GM23338 (cell line): ENCODE measurements around the gene TGM6. TPM values are rescaled to one million over a fixed set of nuclear protein-coding genes. Genes with fewer than 3 reads are reported as not detected.
A peak's percentile ranks its signal among the peaks of the same experiment; 100 is the strongest.

ENCODE experiments used
- ATAC-seq: fragments of 200-7000 bp; cut with Tn5 transposase; 3 replicates; pipeline ENCODE4 v1.9.1; 2020
- DNase-seq: peaks from one replicate; pipeline ENCODE4 v3.0.0-alpha.2; 2015; ENCODE audit warnings: low spot score
- H2AFZ ChIP-seq: fragments of 200-600 bp; sonication (generic); 2 replicates; pipeline ENCODE4 v1.8.0; 2016; ENCODE audit warnings: antibody characterized with exemption, mild to moderate bottlenecking, moderate library complexity
- H3F3A ChIP-seq: fragments of 200-600 bp; sonication (generic); replicated peaks from 2 replicates; pipeline ENCODE4 v1.8.0; 2017; ENCODE audit warnings: antibody characterized with exemption, mixed run types, low read depth
- H3K27ac ChIP-seq: fragments of 200-600 bp; sonication (generic); 2 replicates; pipeline ENCODE4 v1.6.1; 2016; ENCODE audit warnings: low read depth
- H3K27me3 ChIP-seq: fragments of 200-600 bp; sonication (generic); 2 replicates; pipeline ENCODE4 v1.8.0; 2016; ENCODE audit warnings: mild to moderate bottlenecking, mixed run types, moderate library complexity; ENCODE audit not compliant: insufficient read depth
- H3K36me3 ChIP-seq: fragments of 200-600 bp; sonication (generic); 2 replicates; pipeline ENCODE4 v1.8.0; 2016; ENCODE audit warnings: mild to moderate bottlenecking; ENCODE audit not compliant: insufficient read depth
- H3K4me1 ChIP-seq: fragments of 200-600 bp; sonication (generic); 2 replicates; pipeline ENCODE4 v1.8.0; 2016; ENCODE audit warnings: mild to moderate bottlenecking, moderate library complexity; ENCODE audit not compliant: insufficient read depth
- H3K4me2 ChIP-seq: fragments of 200-600 bp; sonication (generic); 2 replicates; pipeline ENCODE4 v1.7.1; 2017; ENCODE audit warnings: mixed run types
- H3K4me3 ChIP-seq: fragments of 200-600 bp; sonication (generic); 2 replicates; pipeline ENCODE4 v1.6.1; 2016; ENCODE audit warnings: mixed run types
- H3K79me2 ChIP-seq: fragments of 200-600 bp; sonication (generic); replicated peaks from 2 replicates; pipeline ENCODE4 v1.8.0; 2017; ENCODE audit warnings: mild to moderate bottlenecking; ENCODE audit not compliant: insufficient read depth
- H3K9me2 ChIP-seq: fragments of 200-600 bp; sonication (generic); 2 replicates; pipeline ENCODE4 v1.8.0; 2017; ENCODE audit not compliant: insufficient read depth
- H4K20me1 ChIP-seq: fragments of 200-600 bp; sonication (generic); replicated peaks from 2 replicates; pipeline ENCODE4 v1.8.0; 2017; ENCODE audit warnings: mild to moderate bottlenecking; ENCODE audit not compliant: insufficient read depth
- H3K27ac Mint-ChIP-seq: 2 replicates; pipeline ENCODE4 v1.8.0; 2020; ENCODE audit warnings: inconsistent platforms, mild to moderate bottlenecking, moderate library complexity, mixed read lengths
- H3K27me3 Mint-ChIP-seq: 3 replicates; pipeline ENCODE4 v1.8.0; 2022; ENCODE audit warnings: low read depth, mild to moderate bottlenecking, moderate library complexity, mixed read lengths, inconsistent platforms; ENCODE audit not compliant: insufficient read depth, poor library complexity
- H3K36me3 Mint-ChIP-seq: 3 replicates; pipeline ENCODE4 v1.8.0; 2021; ENCODE audit warnings: low read depth, mild to moderate bottlenecking, inconsistent platforms, moderate library complexity, mixed read lengths
- H3K4me1 Mint-ChIP-seq: 3 replicates; pipeline ENCODE4 v1.8.0; 2020; ENCODE audit warnings: mild to moderate bottlenecking, inconsistent platforms, mixed read lengths
- H3K4me3 Mint-ChIP-seq: 3 replicates; pipeline ENCODE4 v1.8.0; 2021; ENCODE audit warnings: moderate library complexity, mild to moderate bottlenecking, inconsistent platforms, mixed read lengths
- H3K9me3 Mint-ChIP-seq: 3 replicates; pipeline ENCODE4 v1.8.0; 2020; ENCODE audit warnings: moderate library complexity, mild to moderate bottlenecking, inconsistent platforms, mixed read lengths
- CREB1 ChIP-seq: fragments of 250-450 bp; sonication (Bioruptor Pico); IDR thresholded peaks from 2 replicates; pipeline ENCODE4 v1.5.0; 2020; ENCODE audit warnings: low read depth, mild to moderate bottlenecking, moderate library complexity
- EZH2 ChIP-seq: fragments of 200-600 bp; sonication (generic); IDR thresholded peaks from one replicate; pipeline ENCODE4 v1.8.0; 2017; ENCODE audit warnings: antibody characterized with exemption, mild to moderate bottlenecking, low read depth; ENCODE audit not compliant: unreplicated experiment
- EZH2phosphoT487 ChIP-seq: fragments of 200-600 bp; sonication (generic); IDR thresholded peaks from one replicate; pipeline ENCODE4 v1.8.1; 2018; ENCODE audit warnings: antibody characterized with exemption; ENCODE audit not compliant: unreplicated experiment
- JUNB ChIP-seq: IDR thresholded peaks from one replicate; pipeline ENCODE4 v1.6.1; 2016; ENCODE audit warnings: antibody characterized with exemption; ENCODE audit not compliant: unreplicated experiment
- NANOG ChIP-seq: IDR thresholded peaks from 2 replicates; pipeline ENCODE4 v1.6.1; 2016; ENCODE audit warnings: antibody characterized with exemption, borderline replicate concordance
- STAT1 ChIP-seq: IDR thresholded peaks from one replicate; pipeline ENCODE4 v1.6.1; 2016; ENCODE audit warnings: antibody characterized with exemption; ENCODE audit not compliant: unreplicated experiment
- ZNF114 ChIP-seq: fragments of 250-450 bp; sonication (Bioruptor Pico); IDR thresholded peaks from 2 replicates; pipeline ENCODE4 v1.5.0; 2020; ENCODE audit warnings: mild to moderate bottlenecking, moderate library complexity
- polyA plus RNA-seq: library from polyadenylated mRNA; unstranded; fragments of >200 nt; fragmentation: Nextera tagmentation; extraction: Ambion mirVana; gene quantifications from 2 replicates; pipeline ENCODE4 v1.2.1, GENCODE V29; 2016
- total RNA-seq: library from RNA; depleted of rRNA; stranded (reverse); fragments of >200 nt; shearing (Covaris generic); gene quantifications from 2 replicates; pipeline ENCODE4 v1.2.3, GENCODE V29; 2014
- TF ChIP-seq, protein P1 (sequence below), 2 experiments: fragments of 200-600 bp in 1 of 2; sonication (generic) in 1 of 2; conservative IDR thresholded peaks; 2 replicates each; pipeline versions ENCODE4 v1.5.1 to v1.6.1; 2016 to 2017; ENCODE audit warnings: antibody characterized with exemption in 2 of 2, low read depth in 2 of 2, mild to moderate bottlenecking in 2 of 2, moderate library complexity in 1 of 2
- TF ChIP-seq, protein P2 (sequence below): IDR thresholded peaks from one replicate; pipeline ENCODE4 v1.6.1; 2018; ENCODE audit warnings: antibody characterized with exemption; ENCODE audit not compliant: unreplicated experiment
- TF ChIP-seq, protein P3 (sequence below): IDR thresholded peaks from 2 replicates; pipeline ENCODE4 v1.6.1; 2016; ENCODE audit warnings: antibody characterized with exemption

The TGM6 gene
- total and polyA plus RNA-seq, 2 experiments from 2014 or later: not detected

DNA sequence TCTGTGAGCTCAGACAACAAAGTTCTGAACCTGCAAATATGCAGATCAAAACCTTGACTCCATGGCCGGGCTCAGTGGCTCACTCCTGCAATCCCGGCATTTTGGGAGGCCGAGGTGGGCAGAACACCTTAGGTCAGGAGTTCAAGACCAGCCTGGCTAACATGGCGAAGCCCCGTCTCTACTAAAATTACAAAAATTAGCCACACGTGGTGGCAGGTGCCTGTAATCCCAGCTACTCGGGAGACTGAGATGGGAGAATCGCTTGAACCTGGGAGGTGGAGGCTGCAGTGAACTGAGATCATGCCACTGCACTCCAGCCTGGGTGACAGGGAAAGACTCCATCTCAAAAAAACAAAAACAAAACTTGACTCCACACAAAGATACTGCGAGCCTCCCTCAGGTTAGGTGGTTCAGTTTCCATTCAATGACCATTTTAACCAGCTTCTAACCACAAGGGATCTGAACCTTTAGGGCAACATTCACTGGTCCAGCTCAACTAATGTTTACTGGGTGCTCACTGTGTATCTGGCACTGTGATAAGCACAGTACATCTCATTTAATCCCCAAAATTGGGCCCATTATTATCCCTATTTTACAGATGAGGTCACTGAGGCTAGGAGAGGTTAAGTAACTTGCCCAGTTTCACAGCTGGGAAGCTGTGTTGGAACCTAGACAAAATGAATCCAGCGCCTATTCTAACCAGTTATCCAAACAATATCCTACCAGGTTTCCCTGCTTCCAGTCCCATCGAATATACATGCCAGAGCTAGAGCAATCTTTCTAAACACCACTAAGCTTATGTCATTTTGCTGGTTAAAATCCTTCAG, 88.1 kb downstream of the TGM6 start:
- peaks cover 24% of the 10 kb centered on the region for H3K4me1 Mint-ChIP-seq
- H3K27me3 ChIP-seq: no peaks in the 10 kb centered on the region
- peaks cover 5% of the 10 kb centered on the region; the same call in 1 of the 2 replicates for H3F3A ChIP-seq
- no peak for TF ChIP-seq ZNF114
- TF ChIP-seq JUNB: no peak
- TF ChIP-seq, protein P1, sequence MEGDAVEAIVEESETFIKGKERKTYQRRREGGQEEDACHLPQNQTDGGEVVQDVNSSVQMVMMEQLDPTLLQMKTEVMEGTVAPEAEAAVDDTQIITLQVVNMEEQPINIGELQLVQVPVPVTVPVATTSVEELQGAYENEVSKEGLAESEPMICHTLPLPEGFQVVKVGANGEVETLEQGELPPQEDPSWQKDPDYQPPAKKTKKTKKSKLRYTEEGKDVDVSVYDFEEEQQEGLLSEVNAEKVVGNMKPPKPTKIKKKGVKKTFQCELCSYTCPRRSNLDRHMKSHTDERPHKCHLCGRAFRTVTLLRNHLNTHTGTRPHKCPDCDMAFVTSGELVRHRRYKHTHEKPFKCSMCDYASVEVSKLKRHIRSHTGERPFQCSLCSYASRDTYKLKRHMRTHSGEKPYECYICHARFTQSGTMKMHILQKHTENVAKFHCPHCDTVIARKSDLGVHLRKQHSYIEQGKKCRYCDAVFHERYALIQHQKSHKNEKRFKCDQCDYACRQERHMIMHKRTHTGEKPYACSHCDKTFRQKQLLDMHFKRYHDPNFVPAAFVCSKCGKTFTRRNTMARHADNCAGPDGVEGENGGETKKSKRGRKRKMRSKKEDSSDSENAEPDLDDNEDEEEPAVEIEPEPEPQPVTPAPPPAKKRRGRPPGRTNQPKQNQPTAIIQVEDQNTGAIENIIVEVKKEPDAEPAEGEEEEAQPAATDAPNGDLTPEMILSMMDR (conservative IDR thresholded peaks at IDR 0.05; ENCODE audit: low read depth in 2 of 2): no peak
- TF ChIP-seq CREB1 (CRISPR knock-in tag): no peak
- TF ChIP-seq NANOG: no peak
- TF ChIP-seq, protein P2, sequence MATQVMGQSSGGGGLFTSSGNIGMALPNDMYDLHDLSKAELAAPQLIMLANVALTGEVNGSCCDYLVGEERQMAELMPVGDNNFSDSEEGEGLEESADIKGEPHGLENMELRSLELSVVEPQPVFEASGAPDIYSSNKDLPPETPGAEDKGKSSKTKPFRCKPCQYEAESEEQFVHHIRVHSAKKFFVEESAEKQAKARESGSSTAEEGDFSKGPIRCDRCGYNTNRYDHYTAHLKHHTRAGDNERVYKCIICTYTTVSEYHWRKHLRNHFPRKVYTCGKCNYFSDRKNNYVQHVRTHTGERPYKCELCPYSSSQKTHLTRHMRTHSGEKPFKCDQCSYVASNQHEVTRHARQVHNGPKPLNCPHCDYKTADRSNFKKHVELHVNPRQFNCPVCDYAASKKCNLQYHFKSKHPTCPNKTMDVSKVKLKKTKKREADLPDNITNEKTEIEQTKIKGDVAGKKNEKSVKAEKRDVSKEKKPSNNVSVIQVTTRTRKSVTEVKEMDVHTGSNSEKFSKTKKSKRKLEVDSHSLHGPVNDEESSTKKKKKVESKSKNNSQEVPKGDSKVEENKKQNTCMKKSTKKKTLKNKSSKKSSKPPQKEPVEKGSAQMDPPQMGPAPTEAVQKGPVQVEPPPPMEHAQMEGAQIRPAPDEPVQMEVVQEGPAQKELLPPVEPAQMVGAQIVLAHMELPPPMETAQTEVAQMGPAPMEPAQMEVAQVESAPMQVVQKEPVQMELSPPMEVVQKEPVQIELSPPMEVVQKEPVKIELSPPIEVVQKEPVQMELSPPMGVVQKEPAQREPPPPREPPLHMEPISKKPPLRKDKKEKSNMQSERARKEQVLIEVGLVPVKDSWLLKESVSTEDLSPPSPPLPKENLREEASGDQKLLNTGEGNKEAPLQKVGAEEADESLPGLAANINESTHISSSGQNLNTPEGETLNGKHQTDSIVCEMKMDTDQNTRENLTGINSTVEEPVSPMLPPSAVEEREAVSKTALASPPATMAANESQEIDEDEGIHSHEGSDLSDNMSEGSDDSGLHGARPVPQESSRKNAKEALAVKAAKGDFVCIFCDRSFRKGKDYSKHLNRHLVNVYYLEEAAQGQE: no peak
- no peak for TF ChIP-seq STAT1
- H3K4me2 ChIP-seq: peak overlapping the region; percentile 83
- peak overlapping the region; percentile 100 for H3K4me3 ChIP-seq
- H3K4me1 ChIP-seq: peaks cover 4% of the 10 kb centered on the region; the same call in 1 of the 2 replicates
- H3K79me2 ChIP-seq: peaks cover 65% of the 10 kb centered on the region
- H3K36me3 Mint-ChIP-seq: peaks cover 69% of the 10 kb centered on the region
- H3K4me3 Mint-ChIP-seq: peak overlapping the region; percentile 100
- H4K20me1 ChIP-seq: peaks cover 57% of the 10 kb centered on the region
- H3K27ac Mint-ChIP-seq: peak overlapping the region; percentile 53; the same call in 1 of the 2 replicates
- H3K36me3 ChIP-seq: peaks cover 45% of the 10 kb centered on the region
- no peaks in the 10 kb centered on the region for H3K9me2 ChIP-seq
- H3K27ac ChIP-seq: no peak overlapping the region
- no peak for ATAC-seq
- no peak for DNase-seq
- H3K27me3 Mint-ChIP-seq: peaks cover 17% of the 10 kb centered on the region
- no peaks in the 10 kb centered on the region for H3K9me3 Mint-ChIP-seq
- H2AFZ ChIP-seq: no peak overlapping the region

DNA sequence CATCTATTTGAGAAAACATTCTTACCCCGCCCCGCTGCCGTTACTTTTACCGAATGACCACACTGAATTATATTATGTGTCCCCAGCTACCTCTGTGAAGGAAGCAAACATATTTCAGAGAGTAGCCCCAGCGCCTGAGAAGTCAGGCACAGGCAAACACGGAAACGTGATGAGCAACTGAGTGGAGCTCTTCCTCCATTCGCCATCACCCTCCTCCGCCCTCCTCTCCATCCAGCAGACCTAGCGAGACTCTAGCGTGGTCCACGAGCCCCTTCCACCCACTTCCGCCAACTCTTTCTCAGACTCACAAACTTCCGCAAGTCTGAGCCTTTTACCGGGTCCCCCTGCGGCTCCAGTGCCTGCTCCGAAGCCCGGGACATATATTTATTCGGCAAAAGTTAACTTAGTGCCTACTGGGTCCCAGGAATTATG, 89.3 kb downstream of the TGM6 start:
- peak overlapping the region; percentile 100 for H3K27ac Mint-ChIP-seq
- H3K4me3 Mint-ChIP-seq: peak overlapping the region; percentile 100
- peak overlapping the region; percentile 83 for H3K4me2 ChIP-seq
- H3K36me3 ChIP-seq: peaks cover 33% of the 10 kb centered on the region
- peak overlapping the region; percentile 100 for H3K4me3 ChIP-seq
- no peaks in the 10 kb centered on the region for H3K27me3 ChIP-seq
- H3K27ac ChIP-seq: peak overlapping the region; percentile 91
- H3K79me2 ChIP-seq: peaks cover 55% of the 10 kb centered on the region
- peaks cover 56% of the 10 kb centered on the region for H3K36me3 Mint-ChIP-seq
- H3F3A ChIP-seq: no peaks in the 10 kb centered on the region; the same call in 1 of the 2 replicates
- H2AFZ ChIP-seq: no peak overlapping the region
- H3K4me1 Mint-ChIP-seq: peaks cover 27% of the 10 kb centered on the region
- ATAC-seq (peak; percentile 50), DNase-seq (peak; percentile 36)
- H3K9me2 ChIP-seq: no peaks in the 10 kb centered on the region
- H3K9me3 Mint-ChIP-seq: no peaks in the 10 kb centered on the region
- H3K4me1 ChIP-seq: peaks cover 4% of the 10 kb centered on the region; the same call in 1 of the 2 replicates
- H4K20me1 ChIP-seq: peaks cover 47% of the 10 kb centered on the region
- peaks cover 17% of the 10 kb centered on the region for H3K27me3 Mint-ChIP-seq
- TF ChIP-seq EZH2 (no peak), JUNB (no peak), EZH2phosphoT487 (no peak), NANOG (no peak), STAT1 (no peak), ZNF114 (no peak)
- TF ChIP-seq, protein P3, sequence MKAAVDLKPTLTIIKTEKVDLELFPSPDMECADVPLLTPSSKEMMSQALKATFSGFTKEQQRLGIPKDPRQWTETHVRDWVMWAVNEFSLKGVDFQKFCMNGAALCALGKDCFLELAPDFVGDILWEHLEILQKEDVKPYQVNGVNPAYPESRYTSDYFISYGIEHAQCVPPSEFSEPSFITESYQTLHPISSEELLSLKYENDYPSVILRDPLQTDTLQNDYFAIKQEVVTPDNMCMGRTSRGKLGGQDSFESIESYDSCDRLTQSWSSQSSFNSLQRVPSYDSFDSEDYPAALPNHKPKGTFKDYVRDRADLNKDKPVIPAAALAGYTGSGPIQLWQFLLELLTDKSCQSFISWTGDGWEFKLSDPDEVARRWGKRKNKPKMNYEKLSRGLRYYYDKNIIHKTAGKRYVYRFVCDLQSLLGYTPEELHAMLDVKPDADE: no peak
- TF ChIP-seq, protein P1 (conservative IDR thresholded peaks at IDR 0.05; ENCODE audit: low read depth in 2 of 2): no peak
